MM.1S (cell line): ENCODE measurements around the gene RPS18.

Source experiments
- DNase-seq: peaks from one replicate; pipeline ENCODE4 v3.0.0-alpha.2; 2015
- H2AFZ ChIP-seq: fragments of 300-600 bp; sonication (generic); 2 replicates; pipeline ENCODE4 v1.6.0; 2016; ENCODE audit warnings: antibody characterized with exemption, low read length
- H3F3A ChIP-seq: fragments of 300-600 bp; sonication (generic); 2 replicates; pipeline ENCODE4 v1.6.1; 2016; ENCODE audit warnings: mild to moderate bottlenecking, antibody characterized with exemption, low read length, moderate library complexity, mixed read lengths; ENCODE audit not compliant: insufficient read depth
- H3K27ac ChIP-seq: fragments of 300-600 bp; sonication (generic); 2 replicates; pipeline ENCODE4 v1.5.1; 2016; ENCODE audit warnings: mild to moderate bottlenecking, low read length
- H3K27me3 ChIP-seq: fragments of 300-600 bp; sonication (generic); replicated peaks from 2 replicates; pipeline ENCODE4 v1.6.0; 2016; ENCODE audit warnings: low read length; ENCODE audit not compliant: insufficient read depth
- H3K36me3 ChIP-seq: fragments of 300-600 bp; sonication (generic); replicated peaks from 2 replicates; pipeline ENCODE4 v1.6.1; 2016; ENCODE audit warnings: mild to moderate bottlenecking, low read length, mixed read lengths; ENCODE audit not compliant: insufficient read depth
- H3K4me1 ChIP-seq: fragments of 300-600 bp; sonication (generic); 2 replicates; pipeline ENCODE4 v1.6.1; 2016; ENCODE audit warnings: low read length, mixed read lengths
- H3K4me2 ChIP-seq: fragments of 300-600 bp; sonication (generic); 2 replicates; pipeline ENCODE4 v1.6.0; 2016; ENCODE audit warnings: low read depth, low read length
- H3K4me3 ChIP-seq: fragments of 300-600 bp; sonication (generic); 2 replicates; pipeline ENCODE4 v1.5.1; 2016; ENCODE audit warnings: low read length, mixed read lengths
- H3K79me2 ChIP-seq: fragments of 300-600 bp; sonication (generic); 2 replicates; pipeline ENCODE4 v1.6.1; 2016; ENCODE audit warnings: mixed run types, low read length, mixed read lengths
- H3K9ac ChIP-seq: fragments of 300-600 bp; sonication (generic); 2 replicates; pipeline ENCODE4 v1.6.1; 2016; ENCODE audit warnings: low read length, mixed read lengths
- H3K9me2 ChIP-seq: fragments of 300-600 bp; sonication (generic); replicated peaks from 2 replicates; pipeline ENCODE4 v1.6.1; 2016; ENCODE audit warnings: mild to moderate bottlenecking, low read length, mixed read lengths; ENCODE audit not compliant: insufficient read depth
- H3K9me3 ChIP-seq: fragments of 300-600 bp; sonication (generic); replicated peaks from 2 replicates; pipeline ENCODE4 v1.6.1; 2016; ENCODE audit warnings: mild to moderate bottlenecking, low read length, mixed read lengths; ENCODE audit not compliant: insufficient read depth
- H4K20me1 ChIP-seq: fragments of 300-600 bp; sonication (generic); 2 replicates; pipeline ENCODE4 v1.6.1; 2016; ENCODE audit warnings: mild to moderate bottlenecking, low read length, moderate library complexity, mixed read lengths; ENCODE audit not compliant: insufficient read depth
- EZH2 ChIP-seq: fragments of 300-600 bp; sonication (generic); optimal IDR thresholded peaks from 2 replicates; pipeline ENCODE3; 2017; ENCODE audit warnings: low read depth, mild to moderate bottlenecking, antibody characterized with exemption, low read length, mixed read lengths
- EZH2phosphoT487 ChIP-seq: fragments of 300-600 bp; sonication (generic); IDR thresholded peaks from 2 replicates; pipeline ENCODE4 v1.6.1; 2018; ENCODE audit warnings: antibody characterized with exemption, low read length
- TF ChIP-seq, protein P1 (sequence below): fragments of 300-600 bp; sonication (generic); IDR thresholded peaks from 2 replicates; pipeline ENCODE4 v1.5.1; 2016; ENCODE audit warnings: antibody characterized with exemption, low read length, mixed read lengths

The RPS18 gene

DNA sequence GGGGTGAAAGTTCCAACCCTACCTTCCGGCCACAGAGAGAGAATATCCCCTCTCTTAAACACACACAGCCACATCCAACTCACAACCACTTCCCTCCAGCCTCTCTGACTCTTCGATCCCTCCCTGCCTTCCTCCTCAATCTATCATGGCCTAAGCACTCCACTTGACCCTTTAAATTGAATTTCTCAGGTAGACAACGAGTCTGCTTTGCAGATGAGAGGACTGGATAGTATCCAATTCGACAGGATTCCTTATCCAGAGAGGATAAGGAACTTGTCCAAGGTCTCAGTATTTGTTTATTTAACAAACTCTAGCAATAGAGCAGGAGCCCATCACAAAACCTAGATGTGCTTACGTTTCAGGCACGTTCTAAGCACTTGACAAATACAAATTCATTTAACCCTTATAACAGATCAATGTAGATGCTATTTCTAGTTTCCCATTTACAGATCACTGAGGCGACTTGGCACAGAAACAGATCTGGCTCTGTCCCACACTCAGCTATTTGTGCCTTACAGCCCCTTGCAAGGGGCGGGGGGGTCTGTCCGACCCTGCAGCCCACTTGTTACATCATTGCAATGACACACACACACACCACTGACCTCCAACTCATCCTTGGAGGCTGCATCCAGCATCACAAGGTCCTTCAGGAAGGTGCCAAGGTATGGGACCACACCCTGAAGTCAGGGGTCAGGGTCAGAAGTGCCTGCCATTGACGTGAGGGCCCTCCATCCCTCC lies 22.4 kb downstream of the RPS18 start:
- no peaks in the 10 kb centered on the region for H3K9me2 ChIP-seq
- H4K20me1 ChIP-seq, result no peaks in the 10 kb centered on the region
- H3K9me3 ChIP-seq, result no peaks in the 10 kb centered on the region
- H3K79me2 ChIP-seq, result peaks cover 40% of the 10 kb centered on the region
- TF ChIP-seq, protein P1, sequence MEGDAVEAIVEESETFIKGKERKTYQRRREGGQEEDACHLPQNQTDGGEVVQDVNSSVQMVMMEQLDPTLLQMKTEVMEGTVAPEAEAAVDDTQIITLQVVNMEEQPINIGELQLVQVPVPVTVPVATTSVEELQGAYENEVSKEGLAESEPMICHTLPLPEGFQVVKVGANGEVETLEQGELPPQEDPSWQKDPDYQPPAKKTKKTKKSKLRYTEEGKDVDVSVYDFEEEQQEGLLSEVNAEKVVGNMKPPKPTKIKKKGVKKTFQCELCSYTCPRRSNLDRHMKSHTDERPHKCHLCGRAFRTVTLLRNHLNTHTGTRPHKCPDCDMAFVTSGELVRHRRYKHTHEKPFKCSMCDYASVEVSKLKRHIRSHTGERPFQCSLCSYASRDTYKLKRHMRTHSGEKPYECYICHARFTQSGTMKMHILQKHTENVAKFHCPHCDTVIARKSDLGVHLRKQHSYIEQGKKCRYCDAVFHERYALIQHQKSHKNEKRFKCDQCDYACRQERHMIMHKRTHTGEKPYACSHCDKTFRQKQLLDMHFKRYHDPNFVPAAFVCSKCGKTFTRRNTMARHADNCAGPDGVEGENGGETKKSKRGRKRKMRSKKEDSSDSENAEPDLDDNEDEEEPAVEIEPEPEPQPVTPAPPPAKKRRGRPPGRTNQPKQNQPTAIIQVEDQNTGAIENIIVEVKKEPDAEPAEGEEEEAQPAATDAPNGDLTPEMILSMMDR, result no peak
- TF ChIP-seq EZH2 (no peak), EZH2phosphoT487 (no peak)
- H3K4me1 ChIP-seq, result peaks cover 15% of the 10 kb centered on the region
- H2AFZ ChIP-seq, result no peak overlapping the region
- no peak overlapping the region for H3K4me2 ChIP-seq
- no peaks in the 10 kb centered on the region for H3K36me3 ChIP-seq
- H3K4me3 ChIP-seq, result no peak overlapping the region
- no peak overlapping the region for H3K9ac ChIP-seq
- DNase-seq, result no peak
- H3F3A ChIP-seq, result peaks cover 12% of the 10 kb centered on the region
- no peaks in the 10 kb centered on the region for H3K27me3 ChIP-seq
- no peak overlapping the region for H3K27ac ChIP-seq

DNA sequence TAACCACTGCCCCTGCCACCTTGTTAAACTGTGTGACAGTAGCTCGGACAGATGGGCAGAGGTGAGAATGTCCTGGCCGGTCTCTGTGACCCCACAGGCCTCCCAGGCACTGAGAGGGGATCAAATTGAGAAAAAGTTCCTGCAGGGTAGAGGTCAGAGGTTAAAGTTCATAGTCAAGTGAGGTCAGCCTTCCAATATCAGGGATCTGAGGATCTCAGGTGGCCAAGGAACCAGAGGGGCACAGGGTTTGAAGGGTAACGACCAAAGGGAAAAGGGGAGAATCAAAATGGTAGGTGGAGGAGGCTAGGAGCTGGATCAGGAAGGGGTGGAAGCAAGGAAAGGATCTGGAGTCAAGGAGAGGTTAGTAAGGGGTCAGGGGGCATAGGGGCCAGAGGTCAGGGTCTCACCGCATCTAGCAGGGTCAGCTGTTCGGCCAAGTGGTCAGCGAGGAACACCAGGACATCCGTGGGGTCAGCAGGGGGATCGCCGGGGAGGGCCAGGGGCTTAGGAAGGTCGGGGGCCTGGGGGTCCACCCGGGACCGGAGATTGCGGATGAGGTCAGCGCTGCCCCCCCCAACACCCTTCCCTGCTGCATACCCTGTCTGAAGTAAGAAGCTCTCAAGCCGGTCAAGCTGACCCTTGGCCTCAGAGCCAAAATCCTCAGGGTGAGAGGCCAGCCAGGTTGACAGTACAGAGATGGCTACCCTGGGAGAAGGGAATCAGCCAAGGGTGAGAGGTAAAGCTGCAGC lies 23.9 kb downstream of the RPS18 start:
- no peak for TF ChIP-seq EZH2phosphoT487
- TF ChIP-seq, protein P1, result no peak
- no peak for TF ChIP-seq EZH2
- no peak overlapping the region for H2AFZ ChIP-seq
- H3K9me2 ChIP-seq, result no peaks in the 10 kb centered on the region
- no peak for DNase-seq
- H3K9ac ChIP-seq, result no peak overlapping the region
- H3K79me2 ChIP-seq, result peaks cover 25% of the 10 kb centered on the region
- H3K27ac ChIP-seq, result no peak overlapping the region
- no peaks in the 10 kb centered on the region for H4K20me1 ChIP-seq
- H3K9me3 ChIP-seq, result no peaks in the 10 kb centered on the region
- H3K4me3 ChIP-seq, result no peak overlapping the region
- H3K4me2 ChIP-seq, result no peak overlapping the region
- H3K36me3 ChIP-seq, result no peaks in the 10 kb centered on the region
- no peaks in the 10 kb centered on the region for H3K27me3 ChIP-seq
- H3K4me1 ChIP-seq, result peaks cover 9% of the 10 kb centered on the region
- H3F3A ChIP-seq, result peaks cover 23% of the 10 kb centered on the region

DNA sequence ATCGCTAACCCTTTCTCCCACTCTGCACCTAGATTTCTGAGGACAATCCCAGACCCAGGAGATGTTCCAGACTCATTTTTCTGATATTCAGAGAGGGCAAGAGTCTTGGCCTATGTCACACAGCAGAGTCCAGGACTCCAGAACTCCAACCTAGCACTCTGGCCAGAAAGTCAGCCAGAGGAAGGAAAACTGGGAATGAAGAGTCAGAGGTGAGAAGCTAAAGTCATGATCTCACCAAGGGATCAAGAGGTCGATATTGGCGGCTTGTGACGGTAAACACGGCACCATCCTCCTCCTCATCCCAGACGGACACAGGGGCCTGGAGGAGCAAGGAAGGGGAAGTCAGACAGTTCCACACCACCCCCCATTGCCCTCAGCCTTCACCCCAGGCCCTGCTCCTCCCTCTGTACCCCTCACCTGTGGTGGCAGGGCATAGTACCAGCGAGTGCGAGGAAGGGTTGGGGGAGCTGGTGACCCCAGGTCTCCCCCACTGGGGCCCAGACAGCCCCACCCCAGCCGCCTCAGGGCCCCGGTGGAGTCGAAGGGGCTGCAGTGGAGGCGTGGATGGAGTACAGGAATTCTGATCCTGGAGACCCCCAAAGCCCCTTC lies 25.0 kb downstream of the RPS18 start:
- Histone ChIP-seq H3K4me1 (peaks cover 7% of the 10 kb centered on the region), H2AFZ (no peak overlapping the region), H3K27ac (no peak overlapping the region), H3K79me2 (peaks cover 14% of the 10 kb centered on the region; the same call in 1 of the 2 replicates), H3K4me2 (peak overlapping the region; percentile 56; the same call in 1 of the 2 replicates), H3K4me3 (no peak overlapping the region), H4K20me1 (no peaks in the 10 kb centered on the region), H3K36me3 (no peaks in the 10 kb centered on the region), H3K9me2 (no peaks in the 10 kb centered on the region), H3K27me3 (no peaks in the 10 kb centered on the region), H3K9me3 (no peaks in the 10 kb centered on the region), H3F3A (peaks cover 25% of the 10 kb centered on the region), H3K9ac (peak overlapping the region; percentile 43; the same call in 1 of the 2 replicates)
- no peak for DNase-seq
- TF ChIP-seq, protein P1, result no peak
